ENCODE data around the gene TPM1.

Gene TPM1

DNA sequence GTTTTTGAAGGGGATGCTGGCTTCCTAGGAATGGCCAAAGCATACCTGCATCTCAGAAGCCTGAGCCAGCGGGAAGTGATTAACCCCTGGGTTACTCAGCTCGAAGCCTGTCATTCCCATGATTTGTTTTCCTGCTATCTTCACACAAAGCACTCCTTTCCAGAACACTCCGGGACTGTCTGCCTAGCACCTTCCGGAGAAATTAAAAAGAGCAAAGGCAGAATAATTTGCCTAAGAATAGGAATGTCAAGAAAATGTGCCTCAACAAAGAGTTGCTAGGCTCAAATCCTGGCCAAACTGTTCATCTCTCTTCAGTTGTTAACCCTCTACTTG lies 34.1 kb downstream of the TPM1 start:
- peak overlapping the region; percentile 16 for H3K4me3 ChIP-seq (ENCODE audit: low read depth, low read length)
- peak overlapping the region; percentile 8; the same call in 1 of the 2 replicates for H3K9ac ChIP-seq (ENCODE audit: low read depth, low read length)
- peaks cover 6% of the 10 kb centered on the region for H3K36me3 ChIP-seq (ENCODE audit: control insufficient read depth, insufficient read depth, low read length)
- no peaks in the 10 kb centered on the region for H3K27me3 ChIP-seq (ENCODE audit: control insufficient read depth, insufficient read depth, low read length)
- H3K27ac ChIP-seq (ENCODE audit: low read depth, low read length) = peak overlapping the region; percentile 91
- H3K4me1 ChIP-seq (ENCODE audit: control insufficient read depth, insufficient read depth, low read length) = peaks cover 51% of the 10 kb centered on the region
- H3K9me3 ChIP-seq (ENCODE audit: control insufficient read depth, insufficient read depth, low read length) = no peaks in the 10 kb centered on the region

DNA sequence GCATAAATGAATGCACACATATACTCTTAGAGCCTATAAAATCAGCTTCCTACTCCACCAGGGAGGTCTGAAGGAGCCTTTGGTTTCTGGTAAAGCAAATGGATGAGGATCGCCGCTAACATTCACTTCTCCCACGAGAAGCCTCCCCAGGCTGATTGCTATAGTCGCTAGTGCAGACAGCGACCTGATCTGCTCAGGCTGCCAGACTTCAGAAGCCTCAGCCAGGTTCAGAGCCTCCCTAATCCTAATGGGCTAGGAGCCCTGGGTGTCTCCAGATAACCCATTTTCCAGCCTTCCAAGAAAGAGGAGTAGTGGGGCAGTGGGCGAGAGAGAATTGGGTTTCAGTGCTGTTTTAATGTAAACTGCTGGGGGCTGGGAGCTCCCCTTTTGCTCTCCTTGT lies 35.4 kb downstream of the TPM1 start:
- Histone ChIP-seq H3K9ac (ENCODE audit: low read depth, low read length) (peak overlapping the region; percentile 19; the same call in 1 of the 2 replicates), H3K4me1 (ENCODE audit: control insufficient read depth, insufficient read depth, low read length) (peaks cover 64% of the 10 kb centered on the region), H3K4me3 (ENCODE audit: low read depth, low read length) (no peak overlapping the region), H3K27me3 (ENCODE audit: control insufficient read depth, insufficient read depth, low read length) (no peaks in the 10 kb centered on the region), H3K36me3 (ENCODE audit: control insufficient read depth, insufficient read depth, low read length) (no peaks in the 10 kb centered on the region), H3K9me3 (ENCODE audit: control insufficient read depth, insufficient read depth, low read length) (no peaks in the 10 kb centered on the region), H3K27ac (ENCODE audit: low read depth, low read length) (peak overlapping the region; percentile 91)

DNA sequence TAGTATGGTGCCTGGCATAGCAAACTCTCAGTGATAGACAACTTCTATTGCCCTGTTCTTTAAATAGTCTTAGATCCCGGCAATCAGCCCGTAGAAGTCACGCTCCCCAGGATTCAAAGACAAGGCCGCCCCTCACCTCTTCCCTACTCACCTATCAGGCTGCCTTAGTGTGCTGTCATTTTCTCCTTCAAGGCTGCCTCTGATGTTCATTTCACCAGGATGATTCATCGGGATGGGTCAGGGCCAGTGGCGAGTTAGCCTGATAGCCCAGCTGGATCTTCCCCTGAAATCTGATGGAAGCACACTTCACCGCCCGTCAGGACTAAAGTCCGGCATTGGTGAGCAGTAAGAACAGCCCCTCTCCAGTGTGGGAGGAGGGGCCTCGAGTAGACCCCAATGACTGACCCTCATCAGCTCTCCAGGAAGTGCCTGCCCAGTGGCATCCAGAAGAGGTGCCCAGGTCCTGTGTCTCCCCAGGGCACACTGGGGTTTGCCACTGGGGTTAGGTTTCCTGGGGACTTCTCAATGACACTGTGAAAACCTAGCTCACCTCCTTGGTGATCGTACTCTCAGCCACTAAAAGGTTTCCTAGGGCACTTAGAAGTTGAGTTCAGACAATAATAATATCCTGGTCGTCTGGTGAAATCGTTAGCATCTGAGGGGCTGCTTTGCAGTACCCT lies 37.5 kb downstream of the TPM1 start:
- Histone ChIP-seq H3K4me3 (ENCODE audit: low read depth, low read length) (no peak overlapping the region), H3K4me1 (ENCODE audit: control insufficient read depth, insufficient read depth, low read length) (peaks cover 65% of the 10 kb centered on the region), H3K27me3 (ENCODE audit: control insufficient read depth, insufficient read depth, low read length) (no peaks in the 10 kb centered on the region), H3K9ac (ENCODE audit: low read depth, low read length) (no peak overlapping the region), H3K27ac (ENCODE audit: low read depth, low read length) (peak overlapping the region; percentile 14), H3K36me3 (ENCODE audit: control insufficient read depth, insufficient read depth, low read length) (no peaks in the 10 kb centered on the region), H3K9me3 (ENCODE audit: control insufficient read depth, insufficient read depth, low read length) (no peaks in the 10 kb centered on the region)

DNA sequence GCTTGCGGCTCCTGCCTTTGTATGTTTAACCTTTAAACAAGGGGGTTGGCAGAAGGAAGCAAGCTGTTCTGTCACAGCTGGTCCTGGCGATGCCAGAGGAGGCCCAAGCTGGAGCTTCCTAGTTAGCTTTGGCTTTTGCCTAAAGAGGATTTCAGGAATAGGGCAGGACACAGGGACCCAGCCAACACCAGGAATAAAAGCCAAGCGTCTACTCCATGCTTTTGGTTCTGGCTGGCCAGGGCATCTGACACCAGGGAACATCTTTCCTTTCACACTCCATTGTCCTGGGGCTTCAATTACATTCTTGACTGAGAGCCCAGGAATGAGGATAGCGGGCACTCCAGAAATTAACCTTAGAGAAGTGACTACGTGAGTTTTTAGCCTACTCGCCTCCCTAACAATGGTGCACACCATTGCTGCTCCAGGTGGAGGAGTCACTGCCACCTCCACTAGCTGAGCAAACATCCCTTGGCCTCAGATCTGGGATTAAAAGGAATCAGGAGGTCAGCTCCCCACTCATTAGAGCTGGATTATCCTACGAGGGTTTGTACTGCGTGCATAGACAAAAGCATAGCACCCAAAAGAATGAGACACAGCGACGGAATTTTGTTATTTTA lies 38.2 kb downstream of the TPM1 start:
- no peaks in the 10 kb centered on the region for H3K27me3 ChIP-seq (ENCODE audit: control insufficient read depth, insufficient read depth, low read length)
- peak overlapping the region; percentile 14 for H3K27ac ChIP-seq (ENCODE audit: low read depth, low read length)
- no peaks in the 10 kb centered on the region for H3K9me3 ChIP-seq (ENCODE audit: control insufficient read depth, insufficient read depth, low read length)
- H3K4me3 ChIP-seq (ENCODE audit: low read depth, low read length) = no peak overlapping the region
- H3K9ac ChIP-seq (ENCODE audit: low read depth, low read length) = no peak overlapping the region
- H3K36me3 ChIP-seq (ENCODE audit: control insufficient read depth, insufficient read depth, low read length) = no peaks in the 10 kb centered on the region
- peaks cover 59% of the 10 kb centered on the region for H3K4me1 ChIP-seq (ENCODE audit: control insufficient read depth, insufficient read depth, low read length)

DNA sequence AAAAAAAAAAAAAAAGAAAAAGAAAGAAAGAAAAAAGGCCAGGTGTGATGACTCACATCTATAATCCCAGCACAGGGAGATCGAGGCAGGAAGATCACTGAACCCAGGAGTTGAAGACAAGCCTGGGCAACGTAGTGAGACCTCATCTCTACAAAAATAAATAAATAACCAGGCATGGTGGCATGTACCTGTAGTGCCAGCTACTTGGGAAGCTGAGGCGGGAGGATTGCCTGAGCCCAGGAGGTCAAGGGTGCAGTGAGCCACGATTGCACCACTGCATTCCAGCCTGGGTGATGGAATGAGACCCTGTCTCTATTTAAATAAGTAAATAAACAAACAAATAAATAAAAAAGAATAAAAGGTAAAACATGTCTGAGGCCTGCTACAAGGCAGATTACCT lies 39.8 kb downstream of the TPM1 start:
- H3K27ac ChIP-seq (ENCODE audit: low read depth, low read length) = peak overlapping the region; percentile 85
- no peaks in the 10 kb centered on the region for H3K9me3 ChIP-seq (ENCODE audit: control insufficient read depth, insufficient read depth, low read length)
- no peaks in the 10 kb centered on the region for H3K27me3 ChIP-seq (ENCODE audit: control insufficient read depth, insufficient read depth, low read length)
- no peaks in the 10 kb centered on the region for H3K36me3 ChIP-seq (ENCODE audit: control insufficient read depth, insufficient read depth, low read length)
- no peak overlapping the region for H3K4me3 ChIP-seq (ENCODE audit: low read depth, low read length)
- peak overlapping the region; percentile 58 for H3K9ac ChIP-seq (ENCODE audit: low read depth, low read length)
- H3K4me1 ChIP-seq (ENCODE audit: control insufficient read depth, insufficient read depth, low read length) = peaks cover 52% of the 10 kb centered on the region

DNA sequence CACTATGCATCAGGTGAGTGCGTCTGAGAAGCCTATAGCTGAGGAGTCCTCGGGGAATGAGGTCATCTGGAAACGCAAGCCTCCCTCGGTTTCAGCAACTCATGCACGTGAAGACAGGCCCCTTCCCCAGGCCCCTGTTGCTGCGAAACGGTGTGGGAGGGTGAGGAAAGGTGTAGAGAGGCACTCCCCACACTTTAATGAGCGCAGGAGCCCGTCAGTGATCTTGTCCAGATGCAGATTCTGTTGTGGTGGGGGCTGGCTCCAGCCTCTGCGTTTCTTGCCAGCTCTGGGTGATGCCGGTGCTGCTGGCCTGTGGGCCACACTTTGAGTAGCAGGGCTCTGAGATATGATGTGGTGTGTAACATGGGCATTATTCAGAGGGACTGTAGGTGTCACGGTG lies 40.5 kb downstream of the TPM1 start:
- peaks cover 46% of the 10 kb centered on the region for H3K4me1 ChIP-seq (ENCODE audit: control insufficient read depth, insufficient read depth, low read length)
- H3K9me3 ChIP-seq (ENCODE audit: control insufficient read depth, insufficient read depth, low read length) = no peaks in the 10 kb centered on the region
- H3K4me3 ChIP-seq (ENCODE audit: low read depth, low read length) = no peak overlapping the region
- peak overlapping the region; percentile 43; the same call in 1 of the 2 replicates for H3K9ac ChIP-seq (ENCODE audit: low read depth, low read length)
- H3K27ac ChIP-seq (ENCODE audit: low read depth, low read length) = peak overlapping the region; percentile 85
- no peaks in the 10 kb centered on the region for H3K36me3 ChIP-seq (ENCODE audit: control insufficient read depth, insufficient read depth, low read length)
- no peaks in the 10 kb centered on the region for H3K27me3 ChIP-seq (ENCODE audit: control insufficient read depth, insufficient read depth, low read length)

DNA sequence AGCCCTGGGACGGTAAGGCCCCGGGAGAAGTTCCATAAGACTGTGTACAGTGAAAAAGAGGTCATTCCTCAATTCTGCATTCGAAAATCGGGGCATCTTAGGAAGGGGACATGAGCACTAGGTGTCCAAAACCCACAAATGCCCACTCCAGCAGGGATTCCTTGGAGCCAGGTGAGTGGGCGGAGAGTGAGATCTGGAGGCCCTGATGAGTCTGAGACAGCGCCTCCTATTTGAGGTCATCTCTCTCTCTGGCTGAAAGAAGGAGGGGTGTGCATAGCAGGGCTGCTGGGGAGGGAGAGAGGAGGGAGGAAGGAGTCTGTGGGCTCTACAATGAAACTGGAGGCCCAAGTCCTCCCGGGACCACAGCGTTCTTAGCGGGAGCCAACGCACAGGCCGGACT lies 41.0 kb downstream of the TPM1 start:
- peaks cover 45% of the 10 kb centered on the region for H3K4me1 ChIP-seq (ENCODE audit: control insufficient read depth, insufficient read depth, low read length)
- H3K9me3 ChIP-seq (ENCODE audit: control insufficient read depth, insufficient read depth, low read length) = no peaks in the 10 kb centered on the region
- H3K9ac ChIP-seq (ENCODE audit: low read depth, low read length) = no peak overlapping the region
- H3K36me3 ChIP-seq (ENCODE audit: control insufficient read depth, insufficient read depth, low read length) = no peaks in the 10 kb centered on the region
- H3K27ac ChIP-seq (ENCODE audit: low read depth, low read length) = peak overlapping the region; percentile 85
- H3K27me3 ChIP-seq (ENCODE audit: control insufficient read depth, insufficient read depth, low read length) = no peaks in the 10 kb centered on the region
- H3K4me3 ChIP-seq (ENCODE audit: low read depth, low read length) = no peak overlapping the region

DNA sequence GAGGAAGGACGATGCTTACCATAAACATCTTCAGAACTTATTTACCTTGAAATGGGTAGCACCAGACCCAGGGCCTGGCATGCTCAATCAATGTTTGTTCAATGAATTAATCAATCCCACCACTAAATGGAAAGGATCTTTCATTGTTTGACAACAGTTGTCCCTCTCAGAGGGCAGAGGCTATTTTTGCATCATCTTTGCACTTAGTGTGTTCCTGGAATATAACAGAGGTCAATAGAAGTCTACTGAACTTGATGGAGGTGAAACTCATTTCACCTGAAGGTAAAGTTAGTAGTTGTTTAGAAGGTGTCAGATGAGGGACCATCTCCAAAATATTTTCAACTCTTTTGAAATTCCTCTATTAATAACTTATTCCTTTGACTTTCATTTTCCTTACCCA lies 42.3 kb downstream of the TPM1 start:
- Histone ChIP-seq H3K27ac (ENCODE audit: low read depth, low read length) (peak overlapping the region; percentile 7), H3K4me3 (ENCODE audit: low read depth, low read length) (no peak overlapping the region), H3K36me3 (ENCODE audit: control insufficient read depth, insufficient read depth, low read length) (no peaks in the 10 kb centered on the region), H3K27me3 (ENCODE audit: control insufficient read depth, insufficient read depth, low read length) (no peaks in the 10 kb centered on the region), H3K4me1 (ENCODE audit: control insufficient read depth, insufficient read depth, low read length) (peaks cover 51% of the 10 kb centered on the region), H3K9ac (ENCODE audit: low read depth, low read length) (no peak overlapping the region), H3K9me3 (ENCODE audit: control insufficient read depth, insufficient read depth, low read length) (no peaks in the 10 kb centered on the region)

DNA sequence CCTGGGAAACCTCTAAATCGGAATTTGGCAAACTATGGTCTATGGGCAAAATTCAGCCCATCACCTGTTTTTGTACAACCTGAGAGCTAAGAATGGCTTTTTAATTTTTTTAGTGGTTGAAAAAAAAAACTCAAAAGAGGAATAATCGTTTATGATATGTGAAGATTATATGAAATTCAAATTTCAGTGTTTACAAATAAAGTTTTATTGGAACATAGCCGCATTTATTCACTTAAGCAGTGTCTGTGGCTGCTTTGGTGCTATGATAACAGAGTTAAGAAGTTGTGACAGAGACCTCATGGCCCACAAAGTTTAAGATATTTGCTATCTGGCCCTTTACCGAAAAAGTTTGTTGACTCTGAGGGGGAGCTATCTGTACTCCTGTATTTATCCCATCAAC lies 42.7 kb downstream of the TPM1 start:
- Histone ChIP-seq H3K27me3 (ENCODE audit: control insufficient read depth, insufficient read depth, low read length) (no peaks in the 10 kb centered on the region), H3K4me1 (ENCODE audit: control insufficient read depth, insufficient read depth, low read length) (peaks cover 53% of the 10 kb centered on the region), H3K4me3 (ENCODE audit: low read depth, low read length) (no peak overlapping the region), H3K36me3 (ENCODE audit: control insufficient read depth, insufficient read depth, low read length) (no peaks in the 10 kb centered on the region), H3K9me3 (ENCODE audit: control insufficient read depth, insufficient read depth, low read length) (no peaks in the 10 kb centered on the region), H3K27ac (ENCODE audit: low read depth, low read length) (no peak overlapping the region), H3K9ac (ENCODE audit: low read depth, low read length) (no peak overlapping the region)

DNA sequence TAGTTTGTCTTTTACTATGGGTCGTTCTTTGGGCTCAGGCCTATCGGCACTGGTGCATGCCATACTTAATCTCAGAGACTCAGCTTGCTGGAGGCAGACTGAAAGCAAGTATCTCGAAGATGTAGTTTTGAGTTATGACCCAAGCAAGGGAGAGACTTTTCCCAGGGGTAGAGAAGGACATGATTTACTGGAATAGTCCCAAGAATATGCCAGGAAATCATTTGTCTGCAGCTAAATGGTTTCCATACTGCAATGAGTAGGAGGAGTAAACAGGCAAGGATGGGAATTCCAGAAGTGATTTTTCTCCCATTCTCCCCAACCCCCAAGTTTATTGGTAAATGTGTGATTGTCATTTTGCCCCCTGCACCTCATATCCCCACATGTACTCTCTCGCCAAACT lies 43.7 kb downstream of the TPM1 start:
- H3K4me1 ChIP-seq (ENCODE audit: control insufficient read depth, insufficient read depth, low read length) = peaks cover 45% of the 10 kb centered on the region
- H3K9me3 ChIP-seq (ENCODE audit: control insufficient read depth, insufficient read depth, low read length) = no peaks in the 10 kb centered on the region
- H3K27me3 ChIP-seq (ENCODE audit: control insufficient read depth, insufficient read depth, low read length) = no peaks in the 10 kb centered on the region
- no peak overlapping the region for H3K27ac ChIP-seq (ENCODE audit: low read depth, low read length)
- H3K4me3 ChIP-seq (ENCODE audit: low read depth, low read length) = no peak overlapping the region
- no peaks in the 10 kb centered on the region for H3K36me3 ChIP-seq (ENCODE audit: control insufficient read depth, insufficient read depth, low read length)
- H3K9ac ChIP-seq (ENCODE audit: low read depth, low read length) = no peak overlapping the region

DNA sequence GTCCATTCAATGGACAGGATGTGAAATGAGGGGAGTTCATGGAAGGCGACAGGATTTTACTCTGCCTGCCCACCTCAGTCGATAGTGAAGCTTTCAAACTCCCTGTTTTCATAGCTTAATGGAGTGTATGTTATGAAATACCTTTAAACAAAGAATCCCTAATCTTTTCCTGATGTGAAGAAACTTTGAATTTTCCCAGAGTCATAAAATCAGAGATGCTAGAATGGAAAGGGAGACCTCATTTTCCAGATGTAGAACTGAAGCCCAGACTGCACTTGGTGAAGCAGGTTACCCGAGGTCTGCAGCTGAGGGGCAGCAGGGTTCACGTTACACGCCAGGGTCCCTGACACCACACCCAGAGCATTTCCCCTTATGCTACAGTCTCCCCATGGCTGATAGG lies 44.4 kb downstream of the TPM1 start:
- no peaks in the 10 kb centered on the region for H3K27me3 ChIP-seq (ENCODE audit: control insufficient read depth, insufficient read depth, low read length)
- no peak overlapping the region for H3K27ac ChIP-seq (ENCODE audit: low read depth, low read length)
- H3K4me3 ChIP-seq (ENCODE audit: low read depth, low read length) = no peak overlapping the region
- H3K9me3 ChIP-seq (ENCODE audit: control insufficient read depth, insufficient read depth, low read length) = no peaks in the 10 kb centered on the region
- H3K36me3 ChIP-seq (ENCODE audit: control insufficient read depth, insufficient read depth, low read length) = no peaks in the 10 kb centered on the region
- H3K4me1 ChIP-seq (ENCODE audit: control insufficient read depth, insufficient read depth, low read length) = peaks cover 42% of the 10 kb centered on the region
- H3K9ac ChIP-seq (ENCODE audit: low read depth, low read length) = no peak overlapping the region
